Measurements from ENCODE around the gene CIPC. TPM values are rescaled to one million over a fixed set of nuclear protein-coding genes. Genes with fewer than 3 reads are reported as not detected.
A peak's percentile ranks its signal among the peaks of the same experiment; 100 is the strongest.

The CIPC gene
- total and polyA plus RNA-seq, 7 donors, result 14.8 to 96.1 (median 59.7) TPM

DNA sequence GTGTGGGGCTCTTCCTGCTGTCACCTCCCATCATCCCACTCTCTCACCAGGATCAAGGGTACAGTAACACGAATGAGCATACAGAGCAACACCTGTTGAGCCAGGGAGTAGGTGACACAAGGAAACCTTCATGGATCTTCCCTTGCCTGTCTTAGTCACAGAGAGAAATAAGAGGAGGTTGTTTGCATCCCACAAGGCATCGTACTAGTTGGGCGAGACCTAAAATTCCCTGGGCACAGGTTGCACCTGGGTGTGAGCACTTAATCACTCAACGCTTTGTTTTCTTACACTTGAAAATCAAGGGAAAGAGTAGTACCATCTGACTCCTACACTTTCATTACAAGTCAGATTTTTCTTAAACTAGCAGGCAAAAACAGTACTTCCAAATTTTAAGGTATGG is 16.6 kb downstream of the CIPC start:
- H3K27me3 ChIP-seq, result no peaks in the 10 kb centered on the region
- TF ChIP-seq EP300 (IDR thresholded peaks at IDR 0.05) (no peak), POLR2AphosphoS5 (IDR thresholded peaks at IDR 0.05) (no peak), POLR2A (IDR thresholded peaks at IDR 0.05) (no peak), CTCF (IDR thresholded peaks at IDR 0.05) (no peak)
- 95% methylated on average over 4 of the region's 4 CpGs for WGBS, 2 donors
- no peak overlapping the region for H3K4me3 ChIP-seq
- H3K36me3 ChIP-seq, result peaks cover 16 to 85% (median 37%) of the 10 kb centered on the region in 4 donors
- no peak overlapping the region for H3K27ac ChIP-seq
- intact Hi-C loops (cut with DNase I), result no loop called here
- H3K4me1 ChIP-seq, result peaks cover 0 to 29% (median 22%) of the 10 kb centered on the region in 4 donors
- DNase-seq, result no peak
- no peaks in the 10 kb centered on the region for H3K9me3 ChIP-seq

GRCh38 chr14:77116172-77116817 is 18.2 kb downstream of the CIPC start:
- no peak for DNase-seq
- H3K36me3 ChIP-seq, result peaks cover 16 to 86% (median 37%) of the 10 kb centered on the region in 4 donors
- TF ChIP-seq CTCF (IDR thresholded peaks at IDR 0.05), result no peak
- peaks cover 0 to 16% (median 14%) of the 10 kb centered on the region in 4 donors for H3K4me1 ChIP-seq
- H3K4me3 ChIP-seq, result no peak overlapping the region
- H3K9me3 ChIP-seq, result no peaks in the 10 kb centered on the region
- intact Hi-C loops (cut with DNase I), result no loop called here
- H3K27me3 ChIP-seq, result no peaks in the 10 kb centered on the region
- WGBS, 2 donors, result 96 to 97% methylated on average over 2 of the region's 2 CpGs
- H3K27ac ChIP-seq, result no peak overlapping the region

- 88 to 92% methylated on average over 7 of the region's 7 CpGs for WGBS, 2 donors
- no peak overlapping the region for H3K4me3 ChIP-seq
- no peaks in the 10 kb centered on the region for H3K27me3 ChIP-seq
- peaks cover under 1 to 58% (median 13%) of the 10 kb centered on the region in 4 donors for H3K36me3 ChIP-seq
- H3K9me3 ChIP-seq, result no peaks in the 10 kb centered on the region
- TF ChIP-seq EP300 (IDR thresholded peaks at IDR 0.05), result no peak
- TF ChIP-seq CTCF (IDR thresholded peaks at IDR 0.05), result no peak
- no peak for TF ChIP-seq POLR2AphosphoS5 (IDR thresholded peaks at IDR 0.05)
- no peak for TF ChIP-seq POLR2A (IDR thresholded peaks at IDR 0.05)
- H3K27ac ChIP-seq, result peak overlapping the region in 1 of 4 donors; percentile 63
- DNase-seq, result no peak
- intact Hi-C loops (cut with DNase I), result no loop called here
- peaks cover 0 to 31% (median 29%) of the 10 kb centered on the region in 4 donors for H3K4me1 ChIP-seq
These were observed 21.8 kb downstream of the CIPC start for GRCh38 chr14:77119851-77120250.

- Histone ChIP-seq H3K36me3 (peaks cover 0 to 46% (median 8%) of the 10 kb centered on the region in 4 donors), H3K4me1 (peaks cover 0 to 37% (median 35%) of the 10 kb centered on the region in 4 donors), H3K4me3 (no peak overlapping the region), H3K27me3 (peaks cover 0 to 10% (median 0%) of the 10 kb centered on the region in 3 donors), H3K27ac (peak overlapping the region; percentile 27 to 63 (median 48)), H3K9me3 (no peaks in the 10 kb centered on the region)
- 45 to 46% methylated on average over 9 of the region's 9 CpGs for WGBS, 2 donors
- TF ChIP-seq POLR2A (IDR thresholded peaks at IDR 0.05) (no peak), CTCF (IDR thresholded peaks at IDR 0.05) (no peak), POLR2AphosphoS5 (IDR thresholded peaks at IDR 0.05) (no peak), EP300 (IDR thresholded peaks at IDR 0.05) (no peak)
- intact Hi-C loops (cut with DNase I), result no loop called here
- no peak for DNase-seq
These were observed 23.0 kb downstream of the CIPC start for GRCh38 chr14:77120771-77121743.
